Spinal cord (tissue), 10 donors: ENCODE results near the gene TRIL. TPM values are rescaled to one million over a fixed set of nuclear protein-coding genes. Genes with fewer than 3 reads are reported as not detected.

Experiments used
- DNase-seq, 6 donors: peaks; one replicate each; pipeline versions ENCODE4 v3.0.0 to v3.0.0-alpha.2; 2013 to 2015; ENCODE audit warnings: low spot score in 6 of 6, low read depth in 4 of 6
- H3K27ac ChIP-seq: one replicate; pipeline ENCODE4 v1.5.1; 2013; ENCODE audit warnings: low read depth, low read length, control low read depth
- H3K27me3 ChIP-seq: one replicate; pipeline ENCODE4 v1.6.1; 2013; ENCODE audit warnings: low read length; ENCODE audit not compliant: control insufficient read depth, insufficient read depth
- H3K36me3 ChIP-seq: one replicate; pipeline ENCODE4 v1.6.1; 2013; ENCODE audit warnings: low read length; ENCODE audit not compliant: control insufficient read depth, insufficient read depth
- H3K4me1 ChIP-seq: one replicate; pipeline ENCODE4 v1.6.1; 2013; ENCODE audit warnings: low read length; ENCODE audit not compliant: control insufficient read depth, insufficient read depth
- H3K4me3 ChIP-seq: one replicate; pipeline ENCODE4 v1.5.1; 2013; ENCODE audit warnings: low read depth, low read length, control low read depth
- H3K9me3 ChIP-seq: one replicate; pipeline ENCODE4 v1.6.1; 2013; ENCODE audit warnings: low read length; ENCODE audit not compliant: control insufficient read depth, insufficient read depth
- WGBS: methylation state at CpG from one replicate; pipeline ENCODE4 v1.1.5; 2013; ENCODE audit warnings: missing lambda C conversion rate; ENCODE audit not compliant: insufficient coverage; 5-methylcytosine and 5-hydroxymethylcytosine counted together
- polyA plus RNA-seq, 2 donors: library from polyadenylated mRNA; unstranded; fragments of 120-200 nt; gene quantifications; one replicate each; pipeline ENCODE4 v1.2.1, GENCODE V29; 2013; ENCODE audit not compliant: insufficient read length in 2 of 2
- total RNA-seq, 2 donors: library from RNA; depleted of rRNA in 1 of 2; stranded (reverse); fragments of 120-200 nt in 1 of 2; fragments of >200 nt in 1 of 2; gene quantifications; one replicate each; pipeline versions ENCODE4 v1.2.3 to v1.2.4, GENCODE V29; 2013 to 2014
- donor health status: healthy.

The TRIL gene
- total and polyA plus RNA-seq, 4 donors: 17.4 to 66.0 (median 33.5) TPM

DNA sequence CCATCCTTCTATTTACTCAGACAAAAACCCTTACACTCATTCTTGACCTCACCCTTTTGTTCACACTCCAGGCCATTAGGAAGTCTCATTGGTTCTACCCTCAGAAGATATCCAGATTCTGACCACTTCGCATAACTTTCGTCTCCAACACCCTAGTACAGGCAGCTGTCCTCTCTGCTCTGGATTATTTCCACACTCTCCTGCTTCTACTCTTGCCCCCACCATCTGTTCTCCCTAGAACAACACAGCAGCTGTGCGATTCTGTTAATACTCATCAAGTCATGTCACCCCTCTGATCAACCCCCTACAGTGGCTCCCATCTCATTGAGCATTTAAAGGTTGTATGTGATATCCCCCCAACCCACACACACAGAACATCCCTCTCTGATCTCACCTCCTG is 15.5 kb upstream of the TRIL start:
- Histone ChIP-seq H3K27me3 (no peaks in the 10 kb centered on the region), H3K4me3 (no peak overlapping the region), H3K36me3 (no peaks in the 10 kb centered on the region), H3K27ac (no peak overlapping the region), H3K9me3 (no peaks in the 10 kb centered on the region), H3K4me1 (no peaks in the 10 kb centered on the region)
- no peak for DNase-seq
- 97% methylated on average over 2 of the region's 3 CpGs for WGBS

DNA sequence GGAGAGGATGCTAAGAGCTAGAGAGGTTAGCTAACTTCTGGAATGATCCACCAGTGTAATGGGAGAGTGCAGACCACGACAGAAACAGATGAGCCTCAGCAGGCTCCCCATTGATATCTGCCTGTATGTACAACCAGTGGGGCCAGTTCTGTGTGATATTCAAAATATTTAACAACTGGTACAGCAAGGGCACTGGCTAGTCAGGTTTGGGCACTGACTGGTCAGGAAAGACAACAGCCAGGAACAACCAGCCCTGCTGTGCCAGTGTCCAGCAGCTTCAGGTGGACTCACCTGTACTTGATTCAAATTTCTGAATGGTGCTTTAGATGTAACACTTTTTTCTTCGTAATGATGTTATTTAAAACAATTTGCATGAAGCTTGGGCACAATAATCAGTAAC is 5.9 kb upstream of the TRIL start:
- Histone ChIP-seq H3K27me3 (no peaks in the 10 kb centered on the region), H3K27ac (no peak overlapping the region), H3K36me3 (no peaks in the 10 kb centered on the region), H3K4me1 (peaks cover 1% of the 10 kb centered on the region), H3K9me3 (no peaks in the 10 kb centered on the region), H3K4me3 (no peak overlapping the region)
- DNase-seq: no peak
- WGBS: 80% methylated on average over 1 of the region's 2 CpGs

GRCh38 chr7:28961972-28962371 is 3.8 kb upstream of the TRIL start:
- 60% methylated on average over 4 of the region's 5 CpGs for WGBS

GRCh38 chr7:28960071-28960840 is 2.1 kb upstream of the TRIL start:
- Histone ChIP-seq H3K4me3 (no peak overlapping the region), H3K36me3 (no peaks in the 10 kb centered on the region), H3K27ac (no peak overlapping the region), H3K27me3 (peaks cover 21% of the 10 kb centered on the region), H3K4me1 (peaks cover 38% of the 10 kb centered on the region), H3K9me3 (no peaks in the 10 kb centered on the region)
- 89% methylated on average over 6 of the region's 7 CpGs for WGBS
- DNase-seq: no peak

More at GRCh38 chr7:28961972-28962371, 3.8 kb upstream of the TRIL start:
- Histone ChIP-seq H3K36me3 (no peaks in the 10 kb centered on the region), H3K27me3 (peaks cover 8% of the 10 kb centered on the region), H3K4me1 (peaks cover 22% of the 10 kb centered on the region), H3K4me3 (no peak overlapping the region), H3K27ac (no peak overlapping the region), H3K9me3 (no peaks in the 10 kb centered on the region)
- DNase-seq: no peak

GRCh38 chr7:28958980-28959347 is 834 bp upstream of the TRIL start:
- Histone ChIP-seq H3K27ac (peak overlapping the region; percentile 91), H3K4me1 (peaks cover 41% of the 10 kb centered on the region), H3K27me3 (peaks cover 24% of the 10 kb centered on the region), H3K9me3 (no peaks in the 10 kb centered on the region), H3K36me3 (no peaks in the 10 kb centered on the region), H3K4me3 (peak overlapping the region; percentile 72)
- 49% methylated on average over 5 of the region's 6 CpGs for WGBS
- no peak for DNase-seq

DNA sequence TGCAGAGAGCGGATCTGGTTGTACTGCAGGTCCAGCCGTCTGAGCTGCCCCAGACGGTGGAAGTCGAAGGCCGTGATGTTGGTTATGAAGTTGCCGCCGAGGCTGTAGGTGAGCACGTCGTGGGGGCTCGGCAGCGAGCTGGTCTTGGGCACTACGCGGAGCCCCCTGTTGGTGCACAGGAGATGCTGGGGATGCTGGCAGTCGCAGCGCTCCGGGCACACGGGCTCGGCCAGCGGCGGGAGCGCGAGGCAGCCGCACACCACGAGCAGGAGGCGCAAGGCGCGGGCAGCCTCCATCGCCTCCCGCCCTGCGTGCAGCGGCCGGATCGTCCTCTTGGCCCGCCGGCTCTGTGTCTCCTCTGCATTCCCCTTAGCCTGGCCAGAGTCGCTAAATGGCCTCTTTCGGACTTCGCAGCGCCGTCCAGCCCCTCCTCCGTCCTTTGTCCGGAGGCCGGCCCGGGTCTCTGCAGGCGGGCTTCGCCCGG is 337 bp downstream of the TRIL start:
- Histone ChIP-seq H3K4me3 (peak overlapping the region; percentile 72), H3K4me1 (peaks cover 41% of the 10 kb centered on the region), H3K27ac (peak overlapping the region; percentile 91), H3K27me3 (peaks cover 24% of the 10 kb centered on the region), H3K9me3 (no peaks in the 10 kb centered on the region), H3K36me3 (no peaks in the 10 kb centered on the region)
- under 1% methylated on average over 47 of the region's 47 CpGs for WGBS
- peak in 2 of 6 donors; percentile 22 to 53 for DNase-seq

- Histone ChIP-seq H3K4me1 (peaks cover 41% of the 10 kb centered on the region), H3K9me3 (no peaks in the 10 kb centered on the region), H3K4me3 (peak overlapping the region; percentile 72), H3K27ac (peak overlapping the region; percentile 91), H3K27me3 (peaks cover 24% of the 10 kb centered on the region), H3K36me3 (no peaks in the 10 kb centered on the region)
- WGBS: 1% methylated on average over 59 of the region's 59 CpGs
- peak in 1 of 6 donors; percentile 64 for DNase-seq
These were observed 923 bp downstream of the TRIL start for GRCh38 chr7:28957064-28957750.

DNA sequence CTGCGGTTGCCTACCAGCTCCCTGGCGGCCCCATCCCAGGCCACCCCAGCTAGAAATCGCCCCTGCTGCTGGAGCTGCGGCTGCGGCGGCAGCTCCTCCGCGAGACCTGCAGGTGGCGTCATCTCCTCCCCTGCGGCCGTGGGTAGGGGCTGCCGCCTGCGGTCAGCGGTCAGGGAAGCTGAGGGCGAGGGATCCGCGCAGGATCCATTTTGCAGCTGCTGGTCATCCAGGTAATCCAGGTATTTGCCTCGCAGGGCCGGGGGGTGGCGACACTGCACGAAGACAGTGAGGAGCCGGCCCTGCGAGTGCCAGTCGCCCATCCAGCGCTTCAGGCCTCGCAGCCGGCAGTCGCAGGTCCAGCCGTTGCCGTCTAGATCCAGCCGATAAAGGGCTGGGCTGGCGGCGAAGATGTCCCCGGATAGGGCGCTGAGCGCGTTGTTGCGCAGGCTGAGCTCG is 1.5 kb downstream of the TRIL start:
- WGBS: under 1% methylated on average over 39 of the region's 39 CpGs
- no peaks in the 10 kb centered on the region for H3K36me3 ChIP-seq
- peak in 3 of 6 donors; percentile 54 to 88 (median 82) for DNase-seq
- peaks cover 41% of the 10 kb centered on the region for H3K4me1 ChIP-seq
- peaks cover 24% of the 10 kb centered on the region for H3K27me3 ChIP-seq
- H3K27ac ChIP-seq: peak overlapping the region; percentile 91
- peak overlapping the region; percentile 72 for H3K4me3 ChIP-seq
- H3K9me3 ChIP-seq: no peaks in the 10 kb centered on the region

DNA sequence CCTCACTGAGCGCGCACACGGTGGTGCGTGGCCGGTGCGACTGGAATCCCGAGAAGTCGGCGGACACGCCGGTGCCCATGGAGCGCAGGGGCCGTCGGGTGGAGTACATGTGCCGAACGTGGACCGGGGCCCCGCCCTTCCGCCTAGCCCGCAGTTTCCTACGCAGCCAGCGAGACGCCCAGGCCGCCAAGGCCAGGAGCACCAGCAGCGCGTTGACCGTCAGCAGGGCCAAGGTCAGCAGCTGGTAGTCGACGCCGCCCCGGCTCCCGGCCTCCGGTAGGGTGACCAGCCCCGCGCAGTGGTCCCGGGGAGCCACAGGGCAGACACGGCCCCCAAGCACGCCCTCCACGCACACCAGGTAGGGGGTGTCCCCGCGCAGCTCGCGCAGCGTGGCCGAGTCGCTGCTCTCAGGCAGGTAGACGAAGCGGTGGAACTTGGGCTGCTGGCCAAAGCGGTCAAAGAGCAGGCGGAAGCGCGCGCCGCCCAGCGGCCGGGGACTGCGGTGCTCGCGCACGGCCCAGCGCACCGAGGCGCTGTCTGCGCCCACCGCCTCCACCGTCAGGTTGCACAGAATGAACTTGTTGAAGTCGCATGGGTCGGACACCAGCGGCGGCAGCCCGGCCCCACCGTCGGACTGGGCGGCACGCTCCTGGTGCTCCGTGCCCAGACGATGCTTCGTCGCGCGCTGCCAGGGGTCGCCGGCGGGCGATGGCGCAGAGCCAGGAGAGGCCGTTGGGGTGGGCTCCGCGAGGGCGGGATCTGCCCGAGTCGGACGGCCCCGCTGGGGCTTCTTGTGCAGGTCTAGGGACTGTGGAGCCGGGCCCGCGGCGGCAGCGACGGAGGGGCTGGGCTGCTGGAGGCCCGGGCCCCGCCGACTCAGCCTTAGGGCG is 2.2 kb downstream of the TRIL start:
- peak overlapping the region; percentile 72 for H3K4me3 ChIP-seq
- peaks cover 24% of the 10 kb centered on the region for H3K27me3 ChIP-seq
- WGBS: under 1% methylated on average over 104 of the region's 104 CpGs
- peak overlapping the region; percentile 91 for H3K27ac ChIP-seq
- DNase-seq: peak in 4 of 6 donors; percentile 50 to 84 (median 64)
- no peaks in the 10 kb centered on the region for H3K36me3 ChIP-seq
- no peaks in the 10 kb centered on the region for H3K9me3 ChIP-seq
- H3K4me1 ChIP-seq: peaks cover 41% of the 10 kb centered on the region
